Chondrocyte (in vitro differentiated cells): ENCODE results near the gene TMEM184C. TPM values are rescaled to one million over a fixed set of nuclear protein-coding genes. Genes with fewer than 3 reads are reported as not detected.

ENCODE experiments used
- DNase-seq: peaks from one replicate; pipeline ENCODE4 v3.0.0; 2021; ENCODE audit warnings: mixed read lengths, low spot score
- H3K27ac Mint-ChIP-seq: one replicate; pipeline ENCODE4 v1.8.0; 2021; ENCODE audit warnings: mild to moderate bottlenecking, moderate library complexity, mixed read lengths; ENCODE audit not compliant: unreplicated experiment
- H3K27me3 Mint-ChIP-seq: 2 replicates; pipeline ENCODE4 v1.8.0; 2021; ENCODE audit warnings: low read depth, mixed read lengths
- H3K36me3 Mint-ChIP-seq: 2 replicates; pipeline ENCODE4 v1.8.0; 2021; ENCODE audit warnings: low read depth, mixed read lengths
- H3K4me1 Mint-ChIP-seq: 2 replicates; pipeline ENCODE4 v1.8.0; 2021; ENCODE audit warnings: low read depth, mild to moderate bottlenecking, mixed read lengths
- H3K4me3 Mint-ChIP-seq: one replicate; pipeline ENCODE4 v1.8.0; 2021; ENCODE audit warnings: mild to moderate bottlenecking, moderate library complexity, mixed read lengths; ENCODE audit not compliant: unreplicated experiment
- H3K9me3 Mint-ChIP-seq: 2 replicates; pipeline ENCODE4 v1.8.0; 2021; ENCODE audit warnings: low read depth, mixed read lengths
- CTCF ChIP-seq: fragments of 200-600 bp; sonication (generic); IDR thresholded peaks from 2 replicates; pipeline ENCODE4 v1.5.0; 2021; ENCODE audit warnings: antibody characterized with exemption, mild to moderate bottlenecking, moderate library complexity
- total RNA-seq: library from RNA; stranded (reverse); gene quantifications from 3 replicates; pipeline ENCODE4 v1.2.1, GENCODE V29; 2021

The TMEM184C gene
- total RNA-seq, 1 donor from 2014 or later: 35.3 TPM

DNA sequence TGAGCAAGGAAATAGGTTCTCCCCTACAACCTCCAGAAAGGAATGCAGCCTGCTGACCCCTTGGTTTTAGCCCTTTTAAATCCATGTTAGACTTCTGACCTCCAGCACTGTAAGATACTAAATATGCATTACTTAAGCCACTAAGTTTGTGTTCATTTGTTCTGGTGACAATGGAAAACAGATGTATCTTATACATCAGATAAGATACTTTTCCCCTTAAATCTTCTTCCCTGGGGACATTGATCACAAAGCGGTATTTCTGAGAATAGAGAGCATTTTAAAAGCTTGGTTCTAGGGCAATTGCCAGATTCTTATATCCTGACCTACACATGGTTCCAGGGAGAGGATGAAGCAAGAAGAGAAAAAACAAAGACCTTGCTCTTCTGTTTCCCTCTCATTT is 6.5 kb upstream of the TMEM184C start:
- H3K4me1 Mint-ChIP-seq: no peaks in the 10 kb centered on the region
- DNase-seq: no peak
- H3K27ac Mint-ChIP-seq: no peak overlapping the region
- H3K27me3 Mint-ChIP-seq: peaks cover 3% of the 10 kb centered on the region
- peaks cover 2% of the 10 kb centered on the region for H3K36me3 Mint-ChIP-seq
- H3K4me3 Mint-ChIP-seq: no peak overlapping the region
- TF ChIP-seq CTCF: no peak
- no peaks in the 10 kb centered on the region for H3K9me3 Mint-ChIP-seq

DNA sequence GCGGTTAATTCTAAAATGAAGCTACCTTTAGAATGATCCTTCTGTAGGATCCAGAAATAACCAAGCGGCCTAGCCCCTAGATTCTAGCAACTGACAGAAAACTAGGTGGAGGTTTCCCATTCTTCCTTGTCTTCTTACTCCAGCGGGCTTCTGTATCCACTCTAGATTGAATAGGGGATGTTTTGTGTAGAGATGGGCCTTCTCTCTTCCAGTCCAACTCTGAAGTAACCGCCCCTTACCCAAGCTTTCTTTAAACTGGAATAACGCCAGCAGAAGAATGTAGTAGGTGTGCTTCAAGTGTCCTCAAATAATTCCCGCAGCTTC is 386 bp upstream of the TMEM184C start:
- Mint-ChIP-seq H3K27me3 (peaks cover 3% of the 10 kb centered on the region), H3K27ac (peak overlapping the region; percentile 98)

GRCh38 chr4:147617841-147618691 is 869 bp downstream of the TMEM184C start:
- no peak for DNase-seq
- peaks cover 3% of the 10 kb centered on the region for H3K27me3 Mint-ChIP-seq
- no peaks in the 10 kb centered on the region for H3K9me3 Mint-ChIP-seq
- H3K27ac Mint-ChIP-seq: peak overlapping the region; percentile 98
- H3K36me3 Mint-ChIP-seq: peaks cover 6% of the 10 kb centered on the region
- H3K4me1 Mint-ChIP-seq: peaks cover 47% of the 10 kb centered on the region
- peak overlapping the region; percentile 96 for H3K4me3 Mint-ChIP-seq
- no peak for TF ChIP-seq CTCF

More for the DNA sequence above, 386 bp upstream of the TMEM184C start:
- Mint-ChIP-seq H3K4me1 (peaks cover 45% of the 10 kb centered on the region), H3K36me3 (peaks cover 6% of the 10 kb centered on the region), H3K4me3 (peak overlapping the region; percentile 96), H3K9me3 (no peaks in the 10 kb centered on the region)
- no peak for TF ChIP-seq CTCF
- no peak for DNase-seq

GRCh38 chr4:147620315-147620714 is 3.1 kb downstream of the TMEM184C start:
- H3K27me3 Mint-ChIP-seq: no peaks in the 10 kb centered on the region
- TF ChIP-seq CTCF: no peak
- no peak for DNase-seq
- H3K4me1 Mint-ChIP-seq: peaks cover 47% of the 10 kb centered on the region
- peaks cover 13% of the 10 kb centered on the region for H3K36me3 Mint-ChIP-seq
- no peaks in the 10 kb centered on the region for H3K9me3 Mint-ChIP-seq
- H3K27ac Mint-ChIP-seq: no peak overlapping the region
- no peak overlapping the region for H3K4me3 Mint-ChIP-seq

GRCh38 chr4:147625733-147626132 is 8.5 kb downstream of the TMEM184C start:
- Mint-ChIP-seq H3K36me3 (peaks cover 21% of the 10 kb centered on the region), H3K9me3 (no peaks in the 10 kb centered on the region), H3K27ac (no peak overlapping the region), H3K4me3 (no peak overlapping the region), H3K4me1 (peaks cover 16% of the 10 kb centered on the region), H3K27me3 (no peaks in the 10 kb centered on the region)
- no peak for DNase-seq
- no peak for TF ChIP-seq CTCF
